PFSK-1 (cell line): ENCODE measurements around the gene MYH10.

Source experiments
- FOXP2 ChIP-seq: optimal IDR thresholded peaks from 2 replicates; pipeline ENCODE3; 2011; ENCODE audit warnings: borderline replicate concordance, control low read depth, inconsistent platforms; ENCODE audit not compliant: insufficient read depth; ENCODE audit errors: extremely low read length, extremely low read depth
- POLR2AphosphoS5 ChIP-seq: IDR thresholded peaks from 2 replicates; pipeline ENCODE4 v1.6.1; 2012; ENCODE audit warnings: low read depth, mild to moderate bottlenecking, control low read depth, low read length, moderate library complexity
- SIN3A ChIP-seq: IDR thresholded peaks from 2 replicates; pipeline ENCODE4 v1.6.1; 2012; ENCODE audit warnings: mild to moderate bottlenecking, low read length, moderate library complexity, borderline replicate concordance; ENCODE audit not compliant: insufficient read depth
- TAF1 ChIP-seq: IDR thresholded peaks from 2 replicates; pipeline ENCODE4 v1.6.1; 2012; ENCODE audit warnings: low read length, control low read depth, borderline replicate concordance; ENCODE audit not compliant: insufficient read depth
- TF ChIP-seq, protein P1 (sequence below), 2 experiments: IDR thresholded peaks; 2 replicates each; pipeline versions ENCODE4 v1.6.1 to v1.8.0; 2011 to 2012; ENCODE audit warnings: low read depth in 2 of 2, low read length in 2 of 2, control low read depth in 1 of 2, inconsistent platforms in 1 of 2, mild to moderate bottlenecking in 1 of 2, moderate library complexity in 1 of 2; ENCODE audit not compliant: insufficient read depth in 1 of 2

Gene MYH10

DNA sequence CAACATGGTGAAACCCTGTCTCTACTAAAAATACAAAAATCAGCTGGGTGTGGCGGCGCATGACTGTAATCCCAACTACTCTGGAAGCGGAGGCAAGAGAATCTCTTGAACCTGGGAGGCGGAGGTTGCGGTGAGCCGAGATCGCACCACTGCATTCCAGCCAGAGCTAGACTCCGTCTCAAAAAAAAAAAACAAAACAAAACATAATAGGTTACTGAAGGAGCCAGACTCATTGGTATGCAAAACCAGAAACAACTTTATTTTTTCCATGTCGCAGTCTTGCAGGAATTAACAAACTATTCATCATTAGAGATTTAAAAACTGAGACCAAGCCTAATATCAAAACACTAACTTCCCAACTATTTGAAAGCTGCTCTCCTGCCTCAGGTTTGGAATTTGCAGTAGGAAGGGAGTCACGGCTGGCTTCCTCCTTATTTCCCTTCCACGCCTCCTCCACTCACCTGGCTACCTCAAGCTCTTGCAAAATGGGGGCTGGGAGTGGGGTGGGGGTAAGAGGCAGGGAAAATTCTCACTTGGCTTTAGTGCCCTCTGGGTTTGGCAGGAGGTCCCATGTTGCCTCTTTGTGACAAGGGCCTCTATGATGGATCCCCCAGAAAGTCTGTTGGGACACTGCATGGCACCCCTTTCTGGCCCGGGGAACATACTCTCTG is 34.1 kb upstream of the MYH10 start:
- TF ChIP-seq, protein P1, sequence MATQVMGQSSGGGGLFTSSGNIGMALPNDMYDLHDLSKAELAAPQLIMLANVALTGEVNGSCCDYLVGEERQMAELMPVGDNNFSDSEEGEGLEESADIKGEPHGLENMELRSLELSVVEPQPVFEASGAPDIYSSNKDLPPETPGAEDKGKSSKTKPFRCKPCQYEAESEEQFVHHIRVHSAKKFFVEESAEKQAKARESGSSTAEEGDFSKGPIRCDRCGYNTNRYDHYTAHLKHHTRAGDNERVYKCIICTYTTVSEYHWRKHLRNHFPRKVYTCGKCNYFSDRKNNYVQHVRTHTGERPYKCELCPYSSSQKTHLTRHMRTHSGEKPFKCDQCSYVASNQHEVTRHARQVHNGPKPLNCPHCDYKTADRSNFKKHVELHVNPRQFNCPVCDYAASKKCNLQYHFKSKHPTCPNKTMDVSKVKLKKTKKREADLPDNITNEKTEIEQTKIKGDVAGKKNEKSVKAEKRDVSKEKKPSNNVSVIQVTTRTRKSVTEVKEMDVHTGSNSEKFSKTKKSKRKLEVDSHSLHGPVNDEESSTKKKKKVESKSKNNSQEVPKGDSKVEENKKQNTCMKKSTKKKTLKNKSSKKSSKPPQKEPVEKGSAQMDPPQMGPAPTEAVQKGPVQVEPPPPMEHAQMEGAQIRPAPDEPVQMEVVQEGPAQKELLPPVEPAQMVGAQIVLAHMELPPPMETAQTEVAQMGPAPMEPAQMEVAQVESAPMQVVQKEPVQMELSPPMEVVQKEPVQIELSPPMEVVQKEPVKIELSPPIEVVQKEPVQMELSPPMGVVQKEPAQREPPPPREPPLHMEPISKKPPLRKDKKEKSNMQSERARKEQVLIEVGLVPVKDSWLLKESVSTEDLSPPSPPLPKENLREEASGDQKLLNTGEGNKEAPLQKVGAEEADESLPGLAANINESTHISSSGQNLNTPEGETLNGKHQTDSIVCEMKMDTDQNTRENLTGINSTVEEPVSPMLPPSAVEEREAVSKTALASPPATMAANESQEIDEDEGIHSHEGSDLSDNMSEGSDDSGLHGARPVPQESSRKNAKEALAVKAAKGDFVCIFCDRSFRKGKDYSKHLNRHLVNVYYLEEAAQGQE (IDR thresholded peaks at IDR 0.05; ENCODE audit: insufficient read depth in 1 of 2, low read depth in 2 of 2, low read length in 2 of 2): no peak
- TF ChIP-seq SIN3A (no peak), TAF1 (no peak), FOXP2 (no peak), POLR2AphosphoS5 (no peak)

DNA sequence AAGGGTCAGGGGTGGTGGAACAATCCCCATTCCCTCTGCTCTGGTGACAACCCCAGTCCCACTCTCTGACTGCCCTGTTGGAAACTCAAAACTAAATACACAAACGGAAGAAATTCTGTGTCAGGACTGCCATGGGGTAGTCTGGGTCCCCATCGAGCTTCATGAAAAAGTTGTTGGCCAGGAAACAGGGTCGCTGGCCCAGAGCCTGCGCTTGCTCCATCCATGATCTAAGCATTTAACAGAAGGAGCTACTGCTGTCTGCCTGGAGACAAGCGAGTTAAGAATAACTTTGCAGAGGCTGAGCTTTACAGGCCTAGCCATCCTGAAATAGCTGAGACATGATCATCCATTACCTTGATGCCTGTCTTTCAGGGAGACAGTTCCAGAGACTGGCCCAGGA is 32.4 kb upstream of the MYH10 start:
- TF ChIP-seq SIN3A: no peak
- no peak for TF ChIP-seq TAF1
- TF ChIP-seq, protein P1 (IDR thresholded peaks at IDR 0.05; ENCODE audit: insufficient read depth in 1 of 2, low read depth in 2 of 2, low read length in 2 of 2): no peak
- TF ChIP-seq FOXP2: no peak
- no peak for TF ChIP-seq POLR2AphosphoS5

DNA sequence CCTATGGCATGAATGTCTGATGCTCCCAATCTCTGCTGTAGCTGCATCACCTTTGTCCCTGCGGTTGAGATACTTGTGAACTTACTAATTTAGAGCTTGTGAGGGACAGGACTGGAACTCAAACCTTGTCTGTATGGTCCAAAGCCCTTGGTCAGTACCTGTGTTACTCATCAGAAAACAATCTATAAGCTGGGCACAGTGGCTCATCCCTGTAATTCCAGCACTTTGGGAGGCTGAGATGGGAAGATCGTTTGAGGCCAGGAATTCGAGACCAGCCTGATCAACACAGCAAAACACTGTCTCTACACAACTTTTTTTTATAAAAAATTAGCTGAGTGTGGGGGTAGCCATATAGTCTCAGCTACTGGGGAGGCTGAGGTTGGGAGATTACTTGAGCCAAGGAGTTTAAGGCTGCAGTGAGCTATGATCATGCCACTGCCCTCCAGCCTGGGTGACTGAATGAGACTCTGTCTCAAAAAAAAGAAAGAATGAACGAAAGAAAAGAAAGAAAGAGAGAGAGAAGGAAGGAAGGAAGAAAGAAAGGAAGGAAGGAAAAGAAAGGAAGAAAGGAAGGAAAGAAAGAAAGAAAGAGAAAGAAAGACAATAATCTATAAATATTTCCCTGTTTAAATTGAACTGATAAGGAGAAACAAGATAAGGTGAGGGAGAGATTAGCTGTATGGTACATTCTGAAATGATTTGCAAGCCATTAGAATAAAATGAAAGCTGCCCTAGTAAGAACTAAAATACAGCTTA is 31.7 kb upstream of the MYH10 start:
- TF ChIP-seq FOXP2: no peak
- no peak for TF ChIP-seq POLR2AphosphoS5
- no peak for TF ChIP-seq SIN3A
- TF ChIP-seq TAF1: no peak

DNA sequence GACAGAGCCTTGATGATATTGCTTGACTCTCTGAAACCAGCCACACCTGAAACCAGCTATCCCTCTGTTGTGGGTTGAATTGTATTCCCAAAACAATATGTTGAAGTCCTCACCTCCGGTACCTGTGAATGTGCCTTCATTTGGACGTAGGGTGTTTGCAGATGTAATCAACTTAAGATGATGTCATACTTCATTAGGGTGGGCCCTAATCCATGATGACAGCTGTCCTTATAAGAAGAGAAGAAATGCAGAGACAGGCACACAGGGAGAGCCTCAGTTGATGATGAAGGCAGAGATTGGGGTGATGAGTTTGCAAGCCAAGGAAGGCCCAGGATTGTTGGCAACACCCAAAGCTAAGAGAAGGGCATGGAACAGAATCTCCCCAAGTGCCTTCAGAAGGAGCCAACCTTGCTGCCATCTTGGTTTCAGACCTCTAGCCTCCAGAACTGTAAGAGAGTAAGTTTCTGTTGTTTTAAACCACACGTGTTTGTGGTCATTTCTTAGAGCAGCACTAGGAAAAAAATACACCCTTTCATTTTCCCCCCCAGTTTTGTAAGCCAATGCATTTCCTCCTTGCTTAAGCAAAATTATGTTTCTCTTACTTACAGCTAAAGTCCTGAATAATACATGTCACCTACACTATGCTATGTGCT is 29.4 kb upstream of the MYH10 start:
- TF ChIP-seq FOXP2 (no peak), POLR2AphosphoS5 (no peak), TAF1 (no peak), SIN3A (no peak)
- TF ChIP-seq, protein P1 (IDR thresholded peaks at IDR 0.05; ENCODE audit: insufficient read depth in 1 of 2, low read depth in 2 of 2, low read length in 2 of 2): no peak

DNA sequence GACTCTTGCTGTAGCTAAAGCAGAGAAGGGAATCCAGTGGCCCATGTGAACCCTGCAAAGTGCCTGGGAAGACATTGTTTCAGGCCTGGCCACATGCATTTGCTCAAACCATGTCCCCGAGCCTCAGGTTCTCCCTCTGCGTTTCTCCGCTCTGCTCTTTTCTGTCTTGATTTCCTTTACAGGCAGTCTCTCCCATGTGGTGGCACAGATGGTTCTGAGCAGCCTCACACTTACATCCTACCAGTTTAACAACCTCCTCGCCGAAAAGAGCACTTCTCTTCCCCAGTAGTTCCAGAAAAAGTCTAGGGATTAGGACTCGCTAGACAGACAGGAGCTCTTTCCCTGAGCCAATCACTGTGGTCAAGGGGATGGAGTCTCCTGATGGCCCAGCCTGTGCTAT is 28.3 kb upstream of the MYH10 start:
- TF ChIP-seq POLR2AphosphoS5: no peak
- no peak for TF ChIP-seq SIN3A
- TF ChIP-seq FOXP2: no peak
- TF ChIP-seq TAF1: no peak
- TF ChIP-seq, protein P1 (IDR thresholded peaks at IDR 0.05; ENCODE audit: insufficient read depth in 1 of 2, low read depth in 2 of 2, low read length in 2 of 2): no peak
